Measurements from ENCODE around the gene LMAN2L. TPM values are rescaled to one million over a fixed set of nuclear protein-coding genes. Genes with fewer than 3 reads are reported as not detected.

LMAN2L gene, protein sequence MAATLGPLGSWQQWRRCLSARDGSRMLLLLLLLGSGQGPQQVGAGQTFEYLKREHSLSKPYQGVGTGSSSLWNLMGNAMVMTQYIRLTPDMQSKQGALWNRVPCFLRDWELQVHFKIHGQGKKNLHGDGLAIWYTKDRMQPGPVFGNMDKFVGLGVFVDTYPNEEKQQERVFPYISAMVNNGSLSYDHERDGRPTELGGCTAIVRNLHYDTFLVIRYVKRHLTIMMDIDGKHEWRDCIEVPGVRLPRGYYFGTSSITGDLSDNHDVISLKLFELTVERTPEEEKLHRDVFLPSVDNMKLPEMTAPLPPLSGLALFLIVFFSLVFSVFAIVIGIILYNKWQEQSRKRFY
- total RNA-seq = 1 to 10 TPM; 4.8 to 5.7 TPM

DNA sequence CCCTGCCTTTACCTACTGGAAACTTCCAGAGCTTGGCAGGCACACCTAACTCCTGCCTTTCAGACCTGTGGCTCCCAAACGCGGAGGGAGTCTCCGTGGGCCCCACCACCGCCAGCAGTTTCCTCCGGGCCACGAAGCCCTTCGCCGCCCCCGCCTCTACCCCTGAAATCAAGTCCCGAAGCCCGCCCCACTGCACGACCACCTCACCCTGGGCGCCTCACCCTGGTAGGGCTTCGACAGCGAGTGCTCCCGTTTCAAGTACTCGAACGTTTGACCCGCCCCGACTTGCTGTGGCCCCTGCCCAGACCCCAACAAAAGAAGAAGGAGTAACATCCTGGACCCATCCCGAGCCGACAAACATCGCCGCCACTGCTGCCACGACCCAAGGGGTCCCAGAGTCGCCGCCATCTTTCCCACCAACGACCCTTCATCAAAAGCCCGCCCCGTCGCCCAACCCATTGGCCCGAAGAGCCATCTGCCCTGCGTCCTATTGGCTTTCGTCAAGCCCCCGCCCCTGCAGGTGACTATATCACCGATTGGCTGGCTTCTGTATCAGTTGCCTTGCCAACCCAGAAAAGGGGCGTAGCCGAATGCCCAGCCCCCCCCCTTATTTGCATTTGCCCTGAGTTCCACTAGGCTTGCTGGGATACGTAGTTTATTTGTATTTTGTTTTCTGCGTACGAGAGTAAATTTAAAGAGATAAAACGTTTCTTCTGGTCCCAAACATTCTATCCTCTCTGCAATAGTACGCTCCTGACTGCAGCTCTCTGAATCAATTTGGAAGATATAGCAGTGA, at the start of gene LMAN2L:
LMAN2L (minus strand) TSS at position 432 of the 796 bp plus-strand sequence; CDS start at position 408, 24 bp downstream.
- Mint-ChIP-seq H3K9me3 (ENCODE audit: low read depth) (no peaks in the 10 kb centered on the region), H3K4me3 (peak within 1 kb of the TSS; percentile 98), H3K36me3 (ENCODE audit: low read depth) (peaks cover 10% of the 10 kb centered on the region), H3K4me1 (peaks cover 40% of the 10 kb centered on the region), H3K27me3 (no peaks in the 10 kb centered on the region), H3K27ac (peak within 1 kb of the TSS; percentile 84)
- ChIA-PET POLR2A (interaction anchor here (1.0 kb wide), 1 partner anchor 21 kb away, joined by 6 read pairs; the partner anchor contains the start of gene CNNM4), CTCF (interaction anchor here (0.5 to 3.5 kb wide), 3 partner anchors 21 to 353 kb away, joined by 3 to 13 read pairs (median 3); partner anchors contain the start of gene CNNM4)
- DNase-seq (peak; percentile 98), ATAC-seq (peak; percentile 100)
- intact Hi-C loops (cut with DNase I, micrococcal nuclease) = loop anchor here (1.0 to 10.0 kb wide), 10 partner anchors 20 to 925 kb away; partner anchors contain the start of genes ARID5A (in 2 of the 2), CNNM4 (in 2 of the 2), KANSL3 (in 2 of the 2) and ACTR1B (in 1 of the 2)

DNA sequence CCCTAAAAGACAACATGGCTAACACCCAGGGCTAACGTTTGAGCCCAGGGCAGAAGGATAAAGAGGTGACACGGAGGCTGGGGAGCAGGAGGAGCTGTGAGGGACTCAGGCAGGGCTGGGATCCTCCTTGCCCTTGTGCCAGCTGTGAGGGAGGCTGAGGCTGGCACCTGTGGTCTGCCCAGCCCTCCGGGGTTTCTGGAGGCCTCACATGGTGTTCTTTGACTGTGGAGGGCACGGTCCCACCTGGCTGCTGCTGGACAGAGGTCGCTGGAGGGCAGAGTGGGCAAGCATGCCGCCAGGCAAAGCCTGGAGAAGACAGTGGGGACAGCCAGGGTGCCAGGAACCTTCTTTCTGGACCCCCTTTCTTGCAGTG, 49.4 kb upstream of the LMAN2L start:
- ChIA-PET CTCF (interaction anchor here (0.6 kb wide), 1 partner anchor 12 kb away, joined by 4 read pairs; no protein-coding TSS in a partner anchor), POLR2A (no interaction called here)
- no peaks in the 10 kb centered on the region for H3K9me3 Mint-ChIP-seq (ENCODE audit: low read depth)
- H3K27ac Mint-ChIP-seq = no peak overlapping the region
- intact Hi-C loops (cut with DNase I, micrococcal nuclease) = no loop called here
- no peak for DNase-seq
- H3K36me3 Mint-ChIP-seq (ENCODE audit: low read depth) = no peaks in the 10 kb centered on the region
- no peak overlapping the region for H3K4me3 Mint-ChIP-seq
- no peaks in the 10 kb centered on the region for H3K27me3 Mint-ChIP-seq
- H3K4me1 Mint-ChIP-seq = peaks cover 5% of the 10 kb centered on the region
- ATAC-seq = no peak

DNA sequence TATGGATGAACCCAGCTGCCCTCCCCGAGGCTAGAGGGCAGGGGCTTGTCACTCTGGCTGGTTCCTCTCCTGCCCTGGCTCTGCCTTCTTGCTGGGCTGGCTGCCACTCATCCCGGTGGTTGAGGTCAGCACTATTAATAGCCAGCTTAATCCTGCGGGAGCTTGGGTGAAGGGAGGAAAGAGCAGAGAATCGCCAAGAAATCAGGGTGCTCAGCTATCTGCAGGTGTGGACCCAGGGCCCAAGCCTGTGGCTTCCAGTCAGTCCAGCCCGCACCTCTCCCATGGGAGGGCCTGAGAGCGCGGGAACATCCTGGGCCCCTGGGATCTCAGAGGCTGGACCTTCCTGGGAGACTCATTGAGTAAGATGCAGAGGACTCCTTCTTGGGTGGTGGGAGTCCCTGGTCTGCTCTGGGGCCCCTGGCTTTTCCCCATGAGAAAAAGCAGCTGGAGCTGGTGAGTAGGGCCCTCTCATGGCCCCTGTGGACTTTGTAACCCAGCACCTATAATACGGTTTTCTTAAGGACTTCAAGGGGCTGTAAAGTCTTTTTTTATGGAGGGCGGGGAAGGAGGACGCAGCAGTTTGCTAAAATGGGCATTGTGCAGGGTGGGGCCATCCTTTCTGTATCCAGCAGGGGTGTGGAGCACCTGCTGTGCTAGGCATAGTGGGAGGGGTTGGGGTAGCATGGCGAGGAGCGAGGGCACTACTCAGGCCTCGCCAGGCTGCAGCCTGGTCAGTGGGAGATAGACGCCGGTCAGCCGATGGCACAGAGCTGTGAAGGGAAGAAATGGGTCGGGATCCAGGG, 48.8 kb upstream of the LMAN2L start:
- no peaks in the 10 kb centered on the region for H3K9me3 Mint-ChIP-seq (ENCODE audit: low read depth)
- ATAC-seq = no peak
- H3K36me3 Mint-ChIP-seq (ENCODE audit: low read depth) = no peaks in the 10 kb centered on the region
- peaks cover 5% of the 10 kb centered on the region for H3K4me1 Mint-ChIP-seq
- intact Hi-C loops (cut with DNase I, micrococcal nuclease) = no loop called here
- DNase-seq = no peak
- no peak overlapping the region for H3K27ac Mint-ChIP-seq
- ChIA-PET CTCF (interaction anchor here (0.6 to 1.5 kb wide), 2 partner anchors 12 to 26 kb away, joined by 4 read pairs; no protein-coding TSS in a partner anchor), POLR2A (no interaction called here)
- H3K27me3 Mint-ChIP-seq = no peaks in the 10 kb centered on the region
- no peak overlapping the region for H3K4me3 Mint-ChIP-seq

DNA sequence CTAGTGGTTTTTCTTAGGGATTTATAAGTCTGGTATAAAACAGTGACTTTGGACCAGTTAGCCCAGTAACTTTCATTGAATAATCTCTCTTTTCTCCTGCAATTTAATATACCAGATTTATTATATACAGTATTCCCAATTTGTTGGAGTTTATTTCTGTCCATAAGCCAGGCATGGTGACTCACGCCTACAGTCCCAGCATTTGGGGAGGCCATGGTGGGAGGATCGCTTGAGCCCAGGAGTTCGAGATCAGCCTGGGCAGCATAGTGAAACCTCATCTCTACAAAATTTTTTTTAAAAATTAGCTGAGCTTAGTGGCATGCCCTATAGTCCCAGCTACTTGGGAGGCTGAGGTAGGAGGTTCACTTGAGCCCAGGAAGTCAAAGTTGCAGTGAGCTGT, 47.5 kb upstream of the LMAN2L start:
- POLR2A ChIA-PET = interaction anchor here (0.6 kb wide), 1 partner anchor 69 kb away, joined by 3 read pairs; no protein-coding TSS in a partner anchor
- no peak overlapping the region for H3K4me3 Mint-ChIP-seq
- CTCF ChIA-PET = interaction anchor here (1.5 to 2.0 kb wide), 2 partner anchors 24 to 27 kb away, joined by 4 to 7 read pairs; no protein-coding TSS in a partner anchor
- H3K27me3 Mint-ChIP-seq = no peaks in the 10 kb centered on the region
- no peak for DNase-seq
- intact Hi-C loops (cut with DNase I, micrococcal nuclease) = loop anchor here in 1 of 2 experiments (2.0 kb wide), 1 partner anchor 25 kb away; no protein-coding TSS in a partner anchor
- peaks cover 5% of the 10 kb centered on the region for H3K4me1 Mint-ChIP-seq
- H3K27ac Mint-ChIP-seq = no peak overlapping the region
- no peak for ATAC-seq
- H3K9me3 Mint-ChIP-seq (ENCODE audit: low read depth) = no peaks in the 10 kb centered on the region
- no peaks in the 10 kb centered on the region for H3K36me3 Mint-ChIP-seq (ENCODE audit: low read depth)

DNA sequence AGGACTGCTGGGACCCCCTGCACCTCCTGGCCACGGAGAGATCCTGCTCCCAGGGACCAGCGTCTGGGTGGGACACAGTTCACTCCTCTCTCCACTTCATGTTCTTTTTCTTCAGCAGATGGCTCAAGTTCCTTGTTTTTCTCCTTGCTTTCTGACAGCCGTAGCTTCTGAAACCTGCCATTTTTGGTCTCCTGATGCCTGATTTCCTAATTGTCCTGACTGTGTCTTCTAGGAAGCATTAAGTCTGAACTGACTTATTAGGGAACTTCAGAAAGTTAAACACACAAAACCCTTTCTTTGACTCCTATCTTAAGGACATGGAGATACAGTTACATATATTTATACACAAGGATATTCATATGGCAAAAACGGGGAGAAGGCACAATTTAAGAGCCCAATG, 43.5 kb upstream of the LMAN2L start:
- Mint-ChIP-seq H3K27ac (no peak overlapping the region), H3K4me1 (peaks cover 5% of the 10 kb centered on the region), H3K4me3 (no peak overlapping the region), H3K9me3 (ENCODE audit: low read depth) (no peaks in the 10 kb centered on the region), H3K36me3 (ENCODE audit: low read depth) (peaks cover 4% of the 10 kb centered on the region), H3K27me3 (no peaks in the 10 kb centered on the region)
- ChIA-PET POLR2A (interaction anchor here (0.6 to 1.0 kb wide), 3 partner anchors 22 to 577 kb away, joined by 3 to 4 read pairs (median 3); no protein-coding TSS in a partner anchor), CTCF (interaction anchor here (0.6 to 0.7 kb wide), 2 partner anchors 20 to 665 kb away, joined by 3 to 4 read pairs; no protein-coding TSS in a partner anchor)
- ATAC-seq (no peak), DNase-seq (no peak)
- intact Hi-C loops (cut with DNase I, micrococcal nuclease) = loop anchor here in 1 of 2 experiments (2.0 kb wide), 1 partner anchor 19 kb away; no protein-coding TSS in a partner anchor

DNA sequence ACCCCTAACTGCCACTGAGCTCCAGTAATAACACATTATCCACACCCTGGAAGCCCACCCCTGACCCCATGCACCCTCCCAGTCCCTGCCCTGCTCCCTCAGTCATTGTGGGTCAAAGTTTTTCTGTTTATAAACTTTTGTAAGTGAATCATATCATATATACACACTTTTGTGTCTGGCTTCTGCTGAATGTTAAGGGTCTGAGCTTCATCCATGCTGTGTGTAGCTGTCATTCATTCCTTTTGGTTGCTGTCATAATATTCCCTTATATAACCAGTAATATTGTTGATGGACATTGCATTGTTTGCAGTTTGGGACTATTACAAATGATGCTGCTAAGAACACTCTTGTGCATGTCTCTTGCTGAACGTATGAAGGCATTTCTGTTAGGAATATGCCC, 35.3 kb upstream of the LMAN2L start:
- Mint-ChIP-seq H3K36me3 (ENCODE audit: low read depth) (peaks cover 4% of the 10 kb centered on the region), H3K9me3 (ENCODE audit: low read depth) (no peaks in the 10 kb centered on the region), H3K4me1 (peaks cover 22% of the 10 kb centered on the region), H3K4me3 (no peak overlapping the region), H3K27me3 (no peaks in the 10 kb centered on the region), H3K27ac (no peak overlapping the region)
- ChIA-PET POLR2A (interaction anchor here (0.6 kb wide), 1 partner anchor 455 kb away, joined by 3 read pairs; no protein-coding TSS in a partner anchor), CTCF (interaction anchor here (1.0 to 2.8 kb wide), 3 partner anchors 11 to 221 kb away, joined by 3 to 27 read pairs (median 6); no protein-coding TSS in a partner anchor)
- ATAC-seq = no peak
- DNase-seq = no peak
- intact Hi-C loops (cut with DNase I, micrococcal nuclease) = loop anchor here in 1 of 2 experiments (2.0 kb wide), 2 partner anchors 20 to 28 kb away; no protein-coding TSS in a partner anchor

DNA sequence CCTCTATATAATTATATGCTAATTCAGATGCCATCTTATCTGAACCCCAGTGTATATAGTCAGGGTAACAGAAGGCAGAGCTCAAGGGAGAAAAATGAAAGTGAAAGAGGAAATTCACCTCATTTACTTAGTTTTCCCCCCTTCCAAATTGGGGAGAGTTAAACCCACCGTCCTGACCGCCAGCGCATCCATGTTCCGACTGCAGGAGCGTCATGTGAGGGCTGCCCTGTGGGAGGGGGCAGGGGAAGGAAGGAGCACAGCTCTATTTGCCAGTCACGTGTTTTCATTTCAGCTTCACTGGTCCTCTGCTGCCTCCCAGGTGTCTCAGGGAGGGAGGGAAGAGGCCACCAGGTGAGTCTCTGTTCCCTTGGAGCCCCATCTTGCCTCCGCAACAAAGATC, 34.1 kb upstream of the LMAN2L start:
- intact Hi-C loops (cut with DNase I, micrococcal nuclease) = loop anchor here in 1 of 2 experiments (2.0 kb wide), 2 partner anchors 21 to 29 kb away; no protein-coding TSS in a partner anchor
- CTCF ChIA-PET = interaction anchor here (0.6 to 2.8 kb wide), 7 partner anchors 10 to 381 kb away, joined by 3 to 27 read pairs (median 3); partner anchors contain the start of gene CNNM4
- H3K4me3 Mint-ChIP-seq = peak overlapping the region; percentile 59
- no peaks in the 10 kb centered on the region for H3K27me3 Mint-ChIP-seq
- H3K36me3 Mint-ChIP-seq (ENCODE audit: low read depth) = peaks cover 2% of the 10 kb centered on the region
- POLR2A ChIA-PET = interaction anchor here (0.6 to 0.7 kb wide), 2 partner anchors 13 to 40 kb away, joined by 5 to 6 read pairs; no protein-coding TSS in a partner anchor
- H3K4me1 Mint-ChIP-seq = peaks cover 22% of the 10 kb centered on the region
- H3K9me3 Mint-ChIP-seq (ENCODE audit: low read depth) = no peaks in the 10 kb centered on the region
- peak; percentile 67 for ATAC-seq
- H3K27ac Mint-ChIP-seq = peak overlapping the region; percentile 70
- DNase-seq = peak; percentile 67

DNA sequence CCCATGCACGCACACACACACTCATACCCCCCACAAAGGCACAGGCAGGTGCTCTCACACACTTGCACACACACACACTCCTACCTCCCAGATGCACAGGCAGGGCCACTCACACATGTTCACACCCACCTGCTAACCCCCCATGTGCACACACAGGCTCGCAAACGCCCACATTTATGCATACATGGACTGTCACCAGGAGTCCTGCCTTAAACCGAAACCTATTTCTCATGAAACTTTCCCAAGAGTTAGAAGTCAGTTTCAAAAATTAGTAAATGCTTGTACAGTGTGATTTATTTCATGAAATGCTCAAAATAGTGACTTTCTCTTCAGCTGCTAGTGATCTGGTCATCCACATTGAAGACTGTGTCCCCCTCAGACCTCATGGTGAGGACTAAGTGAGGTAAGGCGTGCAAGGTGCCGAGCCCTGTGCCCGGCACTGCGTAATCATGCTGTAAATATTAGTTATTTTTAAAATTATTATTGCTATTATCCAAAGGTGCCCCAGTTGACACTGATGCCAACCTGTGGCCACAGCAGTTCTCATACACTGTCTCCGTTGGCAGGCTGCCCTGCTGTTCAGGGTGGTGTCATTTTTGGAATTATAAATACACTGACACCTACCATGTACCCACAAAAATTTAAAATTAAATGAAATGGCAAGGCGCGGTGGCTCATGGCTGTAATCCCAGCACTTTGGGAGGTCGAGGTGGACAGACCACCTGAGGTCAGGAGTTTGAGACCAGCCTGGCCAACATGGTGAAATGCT, 33.2 kb upstream of the LMAN2L start:
- H3K27me3 Mint-ChIP-seq = no peaks in the 10 kb centered on the region
- H3K36me3 Mint-ChIP-seq (ENCODE audit: low read depth) = peaks cover 2% of the 10 kb centered on the region
- H3K27ac Mint-ChIP-seq = peak overlapping the region; percentile 26
- DNase-seq (peak; percentile 56), ATAC-seq (peak; percentile 57)
- peak overlapping the region; percentile 0 for H3K4me3 Mint-ChIP-seq
- no peaks in the 10 kb centered on the region for H3K9me3 Mint-ChIP-seq (ENCODE audit: low read depth)
- H3K4me1 Mint-ChIP-seq = peaks cover 22% of the 10 kb centered on the region
- POLR2A ChIA-PET = no interaction called here
- intact Hi-C loops (cut with DNase I, micrococcal nuclease) = no loop called here
- CTCF ChIA-PET = interaction anchor here (0.6 to 2.8 kb wide), 6 partner anchors 9 to 380 kb away, joined by 3 to 27 read pairs (median 4); partner anchors contain the start of gene CNNM4

DNA sequence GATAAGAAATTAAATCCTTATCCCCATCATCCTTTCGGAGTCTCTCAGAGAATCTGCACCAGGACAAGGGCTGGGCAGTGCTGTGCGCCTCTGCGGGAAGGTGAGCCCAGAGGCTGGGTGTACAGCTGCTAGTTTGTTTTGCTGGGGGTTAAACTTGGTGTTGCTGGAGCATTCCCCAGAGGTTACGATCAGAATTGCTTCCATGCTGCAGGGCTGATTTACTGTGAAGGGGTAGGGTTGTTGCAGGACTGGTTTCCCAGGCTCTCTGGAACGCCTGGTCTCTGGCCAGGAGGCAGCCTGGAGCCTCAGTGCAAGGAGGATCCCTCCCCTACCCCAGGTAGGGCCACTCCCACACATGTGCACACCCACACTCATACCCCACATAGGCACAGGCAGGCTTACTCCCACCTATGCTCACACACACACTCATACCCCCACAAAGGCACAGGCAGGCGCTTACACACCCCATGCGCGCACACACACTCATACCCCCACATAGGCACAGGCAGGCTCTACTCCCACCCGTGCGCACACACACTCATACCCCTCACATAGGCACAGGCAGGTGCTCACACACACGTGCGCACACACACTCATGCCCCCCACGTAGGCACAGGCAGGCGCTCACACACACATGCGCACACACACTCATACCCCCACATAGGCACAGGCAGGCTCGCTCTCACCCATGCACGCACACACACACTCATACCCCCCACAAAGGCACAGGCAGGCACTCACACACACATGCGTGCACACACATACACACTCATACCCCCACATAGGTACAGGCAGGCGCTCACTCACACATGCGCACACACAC, 32.1 kb upstream of the LMAN2L start:
- H3K27ac Mint-ChIP-seq = no peak overlapping the region
- CTCF ChIA-PET = no interaction called here
- POLR2A ChIA-PET = no interaction called here
- intact Hi-C loops (cut with DNase I, micrococcal nuclease) = no loop called here
- peaks cover 2% of the 10 kb centered on the region for H3K36me3 Mint-ChIP-seq (ENCODE audit: low read depth)
- no peaks in the 10 kb centered on the region for H3K27me3 Mint-ChIP-seq
- ATAC-seq (no peak), DNase-seq (no peak)
- no peak overlapping the region for H3K4me3 Mint-ChIP-seq
- no peaks in the 10 kb centered on the region for H3K9me3 Mint-ChIP-seq (ENCODE audit: low read depth)
- H3K4me1 Mint-ChIP-seq = peaks cover 22% of the 10 kb centered on the region
